Activated naive CD8-positive, alpha-beta T cell treated with anti-CD3 and anti-CD28 coated beads, Interleukin-2, amount 10 ng/mL, durations not matched to agents 7 days and 5 days (primary cell): ENCODE results near the gene CYP2A6. TPM values are rescaled to one million over a fixed set of nuclear protein-coding genes. Genes with fewer than 3 reads are reported as not detected.
"Not testable (repeated sequence)": the region's sequence is repeated elsewhere in the genome, so short reads cannot be mapped to it uniquely, and the experiment has no call there.

Experiments
- ATAC-seq: fragments of 150-1000 bp; cut with Tn5 transposase; one replicate; pipeline ENCODE4 v1.10.0; 2021; ENCODE audit warnings: low read depth, moderate library complexity
- POLR2A ChIA-PET: fragments of 350-600 bp; sonication (Branson Sonifier 250); formaldehyde crosslinking; loops from one replicate; lab custom pipeline; 2021; ENCODE audit warnings: antibody characterized with exemption; lab: Charles Lee
- DNase-seq: peaks from one replicate; pipeline ENCODE4 v3.0.0; 2021
- H3K27ac Mint-ChIP-seq: one replicate; pipeline ENCODE4 v1.8.0; 2022; ENCODE audit warnings: mild to moderate bottlenecking, mixed read lengths
- H3K27me3 Mint-ChIP-seq: one replicate; pipeline ENCODE4 v1.8.0; 2022; ENCODE audit warnings: mild to moderate bottlenecking, moderate library complexity, mixed read lengths
- H3K36me3 Mint-ChIP-seq: one replicate; pipeline ENCODE4 v1.8.0; 2021; ENCODE audit warnings: mild to moderate bottlenecking, mixed read lengths
- H3K4me1 Mint-ChIP-seq: one replicate; pipeline ENCODE4 v1.8.0; 2021; ENCODE audit warnings: mixed read lengths
- H3K4me3 Mint-ChIP-seq: one replicate; pipeline ENCODE4 v1.8.0; 2022; ENCODE audit warnings: mild to moderate bottlenecking, moderate library complexity, mixed read lengths
- H3K9me3 Mint-ChIP-seq: one replicate; pipeline ENCODE4 v1.8.0; 2021; ENCODE audit warnings: mixed read lengths
- total RNA-seq, 2 experiments: library from RNA; stranded (reverse); gene quantifications; one replicate each; pipeline ENCODE4 v1.2.3, GENCODE V29; 2021

Gene CYP2A6
- total RNA-seq, 2 experiments from 2014 or later = 0.28 to 0.55 TPM

DNA sequence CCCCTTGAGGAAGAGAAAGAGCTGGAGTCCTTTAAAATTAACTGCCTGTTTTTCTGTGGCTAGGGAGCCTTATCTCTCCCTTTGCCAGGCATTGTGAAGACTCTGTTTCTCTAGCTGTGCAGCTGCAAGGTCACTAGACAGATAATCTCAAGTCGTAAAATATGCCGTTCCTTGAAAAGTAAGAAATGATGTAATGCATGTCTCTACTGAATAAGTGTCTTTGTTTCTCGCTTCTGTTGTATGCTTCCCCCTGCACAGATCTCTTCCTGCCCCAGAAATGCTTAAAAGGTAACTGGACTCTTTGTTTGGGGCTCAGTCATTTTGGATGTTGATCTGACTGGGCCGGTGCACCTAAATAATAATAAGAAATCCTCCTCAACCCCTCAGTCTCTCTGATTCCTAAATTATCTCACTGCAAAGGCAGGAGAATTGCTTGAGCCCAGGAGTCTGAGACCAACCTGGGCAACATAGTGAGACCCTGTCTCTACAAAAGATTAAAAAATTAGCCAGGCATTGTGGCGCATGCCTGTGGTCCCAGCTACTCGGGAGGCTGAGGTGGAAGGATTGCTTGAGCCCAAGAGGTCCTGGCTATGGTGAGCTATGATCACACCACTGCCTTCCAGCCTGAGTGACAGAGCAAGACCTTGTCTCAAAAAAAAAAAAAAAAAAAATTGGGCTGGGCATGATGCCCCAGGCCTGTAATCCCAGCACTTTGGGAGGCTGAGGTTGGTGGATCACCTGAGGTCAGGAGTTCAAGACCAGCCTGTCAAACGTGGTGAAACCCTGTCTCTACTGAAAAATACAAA, 16.3 kb downstream of the CYP2A6 start:
- peak overlapping the region; percentile 70 for H3K27ac Mint-ChIP-seq
- H3K36me3 Mint-ChIP-seq, H3K9me3 Mint-ChIP-seq, H3K27me3 Mint-ChIP-seq, DNase-seq, ATAC-seq: not testable (repeated sequence)
- H3K4me1 Mint-ChIP-seq = peaks cover 11% of the 10 kb centered on the region
- H3K4me3 Mint-ChIP-seq = peak overlapping the region; percentile 54
- POLR2A ChIA-PET = interaction anchor here (0.6 kb wide), 1 partner anchor 15 kb away, joined by 3 read pairs; no protein-coding TSS in a partner anchor

DNA sequence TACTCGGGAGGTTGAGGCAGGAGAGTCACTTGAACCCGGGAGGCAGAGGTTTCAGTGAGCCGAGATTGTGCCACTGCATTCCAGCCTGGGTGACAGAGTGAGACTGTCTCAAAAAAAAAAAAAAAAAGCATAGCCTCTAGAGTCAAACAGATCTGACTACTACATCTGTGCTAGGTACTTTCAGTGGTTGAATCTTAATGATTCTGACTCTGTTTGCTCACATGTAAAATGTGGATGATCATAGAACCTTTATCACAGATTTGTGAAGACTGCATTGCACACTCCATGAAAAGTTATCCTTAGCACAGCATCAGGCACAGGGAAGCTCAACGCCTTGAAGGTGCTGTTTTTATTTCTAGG, 17.8 kb downstream of the CYP2A6 start:
- not testable (repeated sequence) for ATAC-seq, H3K4me3 Mint-ChIP-seq, H3K36me3 Mint-ChIP-seq, H3K9me3 Mint-ChIP-seq, H3K27me3 Mint-ChIP-seq, H3K27ac Mint-ChIP-seq, DNase-seq
- POLR2A ChIA-PET = interaction anchor here (1.6 kb wide), 1 partner anchor 11 kb away, joined by 3 read pairs; no protein-coding TSS in a partner anchor
- H3K4me1 Mint-ChIP-seq = peaks cover 11% of the 10 kb centered on the region

DNA sequence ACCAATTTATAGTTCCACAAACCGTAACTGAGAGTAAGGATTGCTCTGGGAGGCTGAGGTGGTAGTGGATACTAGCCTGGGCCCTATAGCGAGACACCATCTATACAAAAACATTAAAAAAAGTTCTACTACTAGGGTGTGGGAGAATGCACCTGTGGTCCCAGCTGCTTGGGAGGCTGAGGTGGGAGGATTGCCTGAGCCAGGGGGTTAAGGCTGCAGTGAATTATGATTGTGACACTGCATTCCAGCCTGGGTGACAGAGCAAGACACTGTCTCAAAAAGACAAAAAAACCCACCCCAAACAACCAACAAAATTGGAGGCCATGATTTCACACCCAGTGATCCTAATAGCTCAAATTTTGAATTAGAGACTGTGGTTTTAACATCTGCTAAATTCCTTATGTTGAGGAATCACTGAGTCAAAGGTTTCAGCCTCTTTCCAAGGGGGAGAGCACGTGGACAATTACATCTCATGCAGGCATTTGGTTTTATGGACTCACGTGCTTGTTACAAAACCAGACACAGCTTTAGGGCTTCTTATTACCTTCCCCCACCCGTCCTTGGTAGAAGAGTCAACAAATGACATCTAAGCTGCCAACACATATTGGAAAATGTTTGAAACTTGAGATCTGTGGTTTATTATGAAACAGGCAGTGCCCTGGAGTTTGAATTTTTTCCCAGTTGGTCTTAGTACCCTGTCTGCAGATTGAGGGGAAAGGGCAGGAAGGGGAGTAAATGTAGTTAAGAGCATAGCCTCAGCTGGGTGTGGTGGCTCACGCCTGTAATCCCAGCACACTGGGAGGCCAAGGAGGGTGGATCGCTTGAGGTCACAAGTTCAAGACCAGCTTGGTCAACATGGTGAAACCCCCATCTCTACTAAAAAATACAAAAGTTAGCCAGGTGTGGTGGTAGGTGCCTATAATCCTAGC, 18.5 kb downstream of the CYP2A6 start:
- no peak for ATAC-seq
- Mint-ChIP-seq H3K36me3 (peaks cover 10% of the 10 kb centered on the region), H3K27ac (no peak overlapping the region), H3K27me3 (no peaks in the 10 kb centered on the region), H3K4me1 (peaks cover 17% of the 10 kb centered on the region), H3K9me3 (peaks cover 2% of the 10 kb centered on the region), H3K4me3 (no peak overlapping the region)
- DNase-seq = no peak
- POLR2A ChIA-PET = interaction anchor here (1.6 kb wide), 1 partner anchor 12 kb away, joined by 3 read pairs; no protein-coding TSS in a partner anchor

- DNase-seq, H3K4me3 Mint-ChIP-seq, H3K9me3 Mint-ChIP-seq, POLR2A ChIA-PET, H3K27me3 Mint-ChIP-seq, ATAC-seq, H3K27ac Mint-ChIP-seq: not testable (repeated sequence)
- Mint-ChIP-seq H3K36me3 (peaks cover 15% of the 10 kb centered on the region), H3K4me1 (peaks cover 23% of the 10 kb centered on the region)
These were observed 19.5 kb downstream of the CYP2A6 start for GRCh38 chr19:40830741-40831140.

DNA sequence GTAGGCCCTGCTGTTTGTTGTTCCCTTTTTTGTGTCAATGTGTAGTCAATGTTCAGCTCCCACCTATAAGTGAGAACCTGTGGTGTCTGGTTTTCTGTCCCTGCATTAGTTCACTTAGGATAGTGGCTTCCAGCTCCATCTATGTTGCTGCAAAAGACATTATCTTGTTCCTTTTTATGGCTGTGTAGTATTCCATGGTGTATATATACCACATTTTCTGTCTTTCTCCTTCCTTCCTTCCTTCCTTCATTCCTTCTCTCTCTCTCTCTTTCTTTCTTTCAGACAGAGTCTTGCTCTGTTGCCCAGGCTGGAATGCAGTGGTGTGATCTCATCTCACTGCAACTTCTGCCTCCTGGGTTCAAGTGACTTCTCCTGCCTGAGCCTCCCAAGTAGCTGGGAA, 21.0 kb downstream of the CYP2A6 start:
- peaks cover 15% of the 10 kb centered on the region for H3K36me3 Mint-ChIP-seq
- peaks cover 2% of the 10 kb centered on the region for H3K9me3 Mint-ChIP-seq
- H3K4me1 Mint-ChIP-seq = peaks cover 25% of the 10 kb centered on the region
- H3K27me3 Mint-ChIP-seq = no peaks in the 10 kb centered on the region
- POLR2A ChIA-PET = no interaction called here
- H3K4me3 Mint-ChIP-seq = no peak overlapping the region
- ATAC-seq = no peak
- no peak for DNase-seq
- H3K27ac Mint-ChIP-seq = peak overlapping the region; percentile 44

GRCh38 chr19:40827386-40828247, 22.6 kb downstream of the CYP2A6 start:
- ATAC-seq (no peak), DNase-seq (no peak)
- H3K27me3 Mint-ChIP-seq = no peaks in the 10 kb centered on the region
- peak overlapping the region; percentile 75 for H3K27ac Mint-ChIP-seq
- H3K4me1 Mint-ChIP-seq = peaks cover 19% of the 10 kb centered on the region
- POLR2A ChIA-PET = no interaction called here
- peaks cover 2% of the 10 kb centered on the region for H3K9me3 Mint-ChIP-seq
- peaks cover 15% of the 10 kb centered on the region for H3K36me3 Mint-ChIP-seq
- no peak overlapping the region for H3K4me3 Mint-ChIP-seq

- peak overlapping the region; percentile 75 for H3K27ac Mint-ChIP-seq
- H3K4me3 Mint-ChIP-seq = peak overlapping the region; percentile 18
- H3K27me3 Mint-ChIP-seq, POLR2A ChIA-PET, DNase-seq, H3K9me3 Mint-ChIP-seq: not testable (repeated sequence)
- H3K4me1 Mint-ChIP-seq = peaks cover 17% of the 10 kb centered on the region
- peaks cover 15% of the 10 kb centered on the region for H3K36me3 Mint-ChIP-seq
- ATAC-seq = peak; percentile 78
These were observed 23.4 kb downstream of the CYP2A6 start for GRCh38 chr19:40826699-40827385.

DNA sequence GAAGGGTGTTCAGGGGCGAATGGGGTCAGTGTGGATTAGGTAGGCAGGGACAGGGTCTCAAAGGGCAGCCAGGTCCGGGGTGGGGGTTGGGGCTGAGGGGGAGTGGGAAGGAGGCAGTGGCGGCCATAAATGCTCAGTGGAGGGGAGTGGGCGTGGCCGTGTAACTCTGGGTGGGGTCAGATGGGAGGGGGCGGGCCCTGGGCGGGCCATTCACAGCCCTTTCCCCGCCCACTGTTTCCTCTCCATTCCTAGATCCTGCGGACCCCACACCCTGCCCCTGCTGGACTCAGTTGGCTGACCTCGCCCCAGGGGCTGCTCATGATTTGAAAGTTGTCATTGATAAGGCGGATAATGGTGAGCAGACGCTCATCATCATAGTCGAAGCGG, 23.9 kb downstream of the CYP2A6 start:
- Mint-ChIP-seq H3K4me3 (peak overlapping the region; percentile 18), H3K36me3 (peaks cover 15% of the 10 kb centered on the region), H3K4me1 (peaks cover 17% of the 10 kb centered on the region), H3K27ac (peak overlapping the region; percentile 75)
- H3K9me3 Mint-ChIP-seq, ATAC-seq, H3K27me3 Mint-ChIP-seq, POLR2A ChIA-PET, DNase-seq: not testable (repeated sequence)

GRCh38 chr19:40825460-40826095, 24.7 kb downstream of the CYP2A6 start:
- DNase-seq = not testable (repeated sequence)
- peaks cover 15% of the 10 kb centered on the region for H3K36me3 Mint-ChIP-seq

DNA sequence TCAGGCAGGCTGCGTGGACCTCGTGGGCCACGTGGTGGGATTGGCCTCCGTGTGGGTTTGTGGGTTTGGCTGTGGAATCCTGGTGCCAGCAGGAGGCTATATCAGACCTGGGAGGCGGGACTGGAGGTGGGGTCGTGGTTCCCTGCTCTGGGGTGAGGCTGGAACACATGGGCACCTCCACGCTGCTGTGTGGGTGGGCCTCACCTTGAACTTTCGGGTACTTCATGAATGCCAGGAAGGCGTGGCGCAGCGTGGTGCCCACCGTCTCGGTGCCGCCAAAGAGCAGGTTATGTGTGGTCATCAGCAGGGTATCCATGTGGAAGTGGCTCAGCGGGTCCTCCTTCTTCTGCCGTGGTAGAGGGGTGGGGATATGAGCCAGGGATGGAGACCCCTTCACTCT, 25.3 kb downstream of the CYP2A6 start:
- Mint-ChIP-seq H3K36me3 (peaks cover 15% of the 10 kb centered on the region), H3K4me1 (peaks cover 17% of the 10 kb centered on the region)
- H3K27ac Mint-ChIP-seq, H3K9me3 Mint-ChIP-seq, ATAC-seq, H3K27me3 Mint-ChIP-seq, DNase-seq, POLR2A ChIA-PET, H3K4me3 Mint-ChIP-seq: not testable (repeated sequence)

More at GRCh38 chr19:40825460-40826095, 24.7 kb downstream of the CYP2A6 start:
- peaks cover 17% of the 10 kb centered on the region for H3K4me1 Mint-ChIP-seq
- H3K27me3 Mint-ChIP-seq, H3K9me3 Mint-ChIP-seq, H3K4me3 Mint-ChIP-seq, POLR2A ChIA-PET, ATAC-seq, H3K27ac Mint-ChIP-seq: not testable (repeated sequence)

GRCh38 chr19:40822704-40823553, 27.3 kb downstream of the CYP2A6 start:
- DNase-seq, H3K27me3 Mint-ChIP-seq, H3K4me3 Mint-ChIP-seq, H3K9me3 Mint-ChIP-seq, ATAC-seq: not testable (repeated sequence)
- POLR2A ChIA-PET = interaction anchor here (0.7 kb wide), 1 partner anchor 466 kb away, joined by 4 read pairs; no protein-coding TSS in a partner anchor
- Mint-ChIP-seq H3K36me3 (peaks cover 12% of the 10 kb centered on the region), H3K27ac (peak overlapping the region; percentile 14), H3K4me1 (peaks cover 30% of the 10 kb centered on the region)
